MCF 10A (cell line): ENCODE measurements around the gene GLCCI1. TPM values are rescaled to one million over a fixed set of nuclear protein-coding genes. Genes with fewer than 3 reads are reported as not detected.

ENCODE experiments used
- BruUV-seq: library from RNA; stranded (reverse); fragments of 400-500 nt; replicated peaks from 2 replicates; lab custom pipeline; 2021; lab: Mats Ljungman, UMichigan
- CTCF ChIA-PET: fragments of 300-600 bp; sonication (Branson Sonifier 250); formaldehyde crosslinking; extraction: SDS; loops from one replicate; lab custom pipeline; 2021; ENCODE audit warnings: antibody characterized with exemption, inconsistent platforms; lab: Yijun Ruan, JAX
- POLR2A ChIA-PET: fragments of 300-600, 350-650 bp; sonication (Branson Sonifier 250); formaldehyde crosslinking; extraction: SDS; loops from one replicate; lab custom pipeline; 2020; ENCODE audit warnings: antibody characterized with exemption, inconsistent platforms; lab: Yijun Ruan, JAX
- DNase-seq: peaks from one replicate; pipeline ENCODE4 v3.0.0-alpha.2; 2018; ENCODE audit not compliant: unreplicated experiment
- H3K27ac Mint-ChIP-seq: one replicate; pipeline ENCODE4 v1.8.0; 2022; ENCODE audit warnings: mild to moderate bottlenecking, low read depth, mixed read lengths; ENCODE audit not compliant: unreplicated experiment
- H3K27me3 Mint-ChIP-seq: one replicate; pipeline ENCODE4 v1.8.0; 2022; ENCODE audit warnings: mixed read lengths; ENCODE audit not compliant: insufficient read depth, unreplicated experiment
- H3K36me3 Mint-ChIP-seq: one replicate; pipeline ENCODE4 v1.8.0; 2022; ENCODE audit warnings: mild to moderate bottlenecking, moderate library complexity, mixed read lengths; ENCODE audit not compliant: insufficient read depth, unreplicated experiment
- H3K4me1 Mint-ChIP-seq: one replicate; pipeline ENCODE4 v1.8.0; 2022; ENCODE audit warnings: mixed read lengths; ENCODE audit not compliant: insufficient read depth, unreplicated experiment
- H3K4me3 Mint-ChIP-seq: one replicate; pipeline ENCODE4 v1.8.0; 2022; ENCODE audit warnings: mild to moderate bottlenecking, moderate library complexity, mixed read lengths; ENCODE audit not compliant: unreplicated experiment
- H3K9me3 Mint-ChIP-seq: one replicate; pipeline ENCODE4 v1.8.0; 2022; ENCODE audit warnings: mixed read lengths; ENCODE audit not compliant: unreplicated experiment
- intact Hi-C: fragments of 100-400 bp; cut with micrococcal nuclease; formaldehyde crosslinking; loops from 2 replicates; pipeline ENCODE4 v1.14.1; 2022
- total RNA-seq: library from RNA; stranded (reverse); gene quantifications from 2 replicates; pipeline ENCODE4 v1.2.3, GENCODE V29; 2022
- TF ChIP-seq, protein P1 (sequence below): fragments of 200-600 bp; IDR thresholded peaks from one replicate; pipeline ENCODE4 v1.8.0; 2022; ENCODE audit warnings: antibody characterized with exemption, mild to moderate bottlenecking; ENCODE audit not compliant: unreplicated experiment

Gene GLCCI1
- total RNA-seq, 1 experiment from 2014 or later: 5.3 TPM

DNA sequence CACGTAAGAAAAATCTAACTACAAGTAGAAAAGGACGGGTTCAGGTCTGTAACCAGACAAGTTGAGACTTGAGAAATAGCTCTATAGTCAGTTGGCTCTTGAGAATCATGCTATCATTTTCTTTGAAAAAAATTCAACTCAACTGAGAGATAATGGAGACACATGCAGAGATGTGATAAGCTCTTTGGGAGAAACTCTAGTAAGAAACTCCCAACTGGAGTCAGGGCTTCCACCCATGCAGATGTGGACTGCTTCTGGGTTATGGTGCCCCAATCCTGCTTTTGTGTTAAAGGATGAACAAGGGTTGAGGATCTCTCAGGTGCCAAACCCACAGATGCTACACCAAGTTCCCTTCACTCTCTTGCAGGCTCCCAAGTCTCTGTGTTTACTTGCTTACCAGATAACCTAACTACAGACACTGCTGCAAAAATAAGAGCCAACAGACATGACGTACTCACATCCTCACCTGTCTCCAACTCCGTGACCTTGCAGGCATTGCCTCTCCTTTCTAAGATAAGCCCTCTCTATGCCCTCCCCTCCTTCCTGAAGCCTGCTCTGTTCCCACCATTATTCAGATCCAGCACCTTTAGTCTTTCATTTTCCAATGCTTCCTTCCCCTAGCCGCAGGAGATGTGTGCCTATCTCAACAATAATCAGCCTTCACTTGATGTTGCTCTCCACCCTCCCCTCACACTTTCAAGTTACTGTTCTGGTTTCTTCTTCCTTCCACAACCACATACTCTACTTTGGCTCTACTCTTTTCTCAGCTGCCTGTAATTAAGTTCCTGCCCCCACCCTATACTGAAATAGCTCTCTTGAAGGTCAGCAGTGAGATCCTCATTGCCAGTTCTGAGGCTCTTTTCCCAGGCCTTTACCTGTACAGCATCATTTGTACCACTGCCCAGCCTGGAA is 163.4 kb downstream of the GLCCI1 start:
- ChIA-PET POLR2A (no interaction called here), CTCF (interaction anchor here (0.9 kb wide), 1 partner anchor 39 kb away, joined by 3 read pairs; no protein-coding TSS in a partner anchor)
- no peak for DNase-seq
- intact Hi-C loops: no loop called here
- H3K9me3 Mint-ChIP-seq: no peaks in the 10 kb centered on the region
- no TSS peak for BruUV-seq
- no peaks in the 10 kb centered on the region for H3K27me3 Mint-ChIP-seq
- H3K4me1 Mint-ChIP-seq: no peaks in the 10 kb centered on the region
- H3K36me3 Mint-ChIP-seq: no peaks in the 10 kb centered on the region
- TF ChIP-seq, protein P1, sequence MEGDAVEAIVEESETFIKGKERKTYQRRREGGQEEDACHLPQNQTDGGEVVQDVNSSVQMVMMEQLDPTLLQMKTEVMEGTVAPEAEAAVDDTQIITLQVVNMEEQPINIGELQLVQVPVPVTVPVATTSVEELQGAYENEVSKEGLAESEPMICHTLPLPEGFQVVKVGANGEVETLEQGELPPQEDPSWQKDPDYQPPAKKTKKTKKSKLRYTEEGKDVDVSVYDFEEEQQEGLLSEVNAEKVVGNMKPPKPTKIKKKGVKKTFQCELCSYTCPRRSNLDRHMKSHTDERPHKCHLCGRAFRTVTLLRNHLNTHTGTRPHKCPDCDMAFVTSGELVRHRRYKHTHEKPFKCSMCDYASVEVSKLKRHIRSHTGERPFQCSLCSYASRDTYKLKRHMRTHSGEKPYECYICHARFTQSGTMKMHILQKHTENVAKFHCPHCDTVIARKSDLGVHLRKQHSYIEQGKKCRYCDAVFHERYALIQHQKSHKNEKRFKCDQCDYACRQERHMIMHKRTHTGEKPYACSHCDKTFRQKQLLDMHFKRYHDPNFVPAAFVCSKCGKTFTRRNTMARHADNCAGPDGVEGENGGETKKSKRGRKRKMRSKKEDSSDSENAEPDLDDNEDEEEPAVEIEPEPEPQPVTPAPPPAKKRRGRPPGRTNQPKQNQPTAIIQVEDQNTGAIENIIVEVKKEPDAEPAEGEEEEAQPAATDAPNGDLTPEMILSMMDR: no peak
- no peak overlapping the region for H3K27ac Mint-ChIP-seq
- H3K4me3 Mint-ChIP-seq: no peak overlapping the region

DNA sequence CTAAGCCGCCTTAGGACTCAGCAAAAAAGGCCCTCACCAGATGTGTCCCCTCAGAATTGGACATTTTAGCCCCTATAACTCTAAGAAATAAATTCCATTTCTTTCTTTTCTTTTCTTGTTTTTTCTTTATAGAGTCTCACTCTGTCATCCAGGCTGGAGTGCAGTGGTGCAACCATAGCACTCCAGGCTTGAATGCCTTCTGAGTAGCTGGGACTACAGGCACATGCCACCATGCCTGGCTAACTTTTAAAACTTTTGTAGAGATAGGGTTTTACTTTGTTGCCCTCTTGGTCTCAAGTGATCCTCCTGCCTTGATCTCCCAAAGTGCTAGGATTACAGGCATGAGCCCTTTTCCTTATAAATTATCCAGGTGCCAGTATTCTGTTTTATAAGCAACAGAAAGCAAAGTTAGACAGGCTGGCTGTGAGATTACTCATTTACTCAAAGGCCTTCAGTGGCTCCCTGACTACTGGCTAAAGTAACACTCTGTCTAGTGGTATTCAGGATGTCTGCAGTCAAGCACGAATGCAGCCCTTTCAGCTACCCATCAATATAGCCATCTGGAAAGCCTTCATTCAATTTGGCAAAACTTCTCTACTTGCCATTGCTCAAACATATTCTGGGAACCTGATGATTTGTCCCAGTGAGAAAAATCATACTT is 164.7 kb downstream of the GLCCI1 start:
- H3K4me1 Mint-ChIP-seq: no peaks in the 10 kb centered on the region
- H3K36me3 Mint-ChIP-seq: no peaks in the 10 kb centered on the region
- intact Hi-C loops: no loop called here
- no peak for DNase-seq
- POLR2A ChIA-PET: no interaction called here
- H3K9me3 Mint-ChIP-seq: no peaks in the 10 kb centered on the region
- H3K27me3 Mint-ChIP-seq: no peaks in the 10 kb centered on the region
- TF ChIP-seq, protein P1: no peak
- CTCF ChIA-PET: no interaction called here
- H3K4me3 Mint-ChIP-seq: no peak overlapping the region
- no TSS peak for BruUV-seq
- no peak overlapping the region for H3K27ac Mint-ChIP-seq

- TF ChIP-seq, protein P1: no peak
- intact Hi-C loops: no loop called here
- Mint-ChIP-seq H3K4me3 (no peak overlapping the region), H3K9me3 (no peaks in the 10 kb centered on the region), H3K27ac (no peak overlapping the region), H3K27me3 (no peaks in the 10 kb centered on the region), H3K4me1 (no peaks in the 10 kb centered on the region), H3K36me3 (no peaks in the 10 kb centered on the region)
- BruUV-seq: no TSS peak
- CTCF ChIA-PET: no interaction called here
- POLR2A ChIA-PET: no interaction called here
- DNase-seq: no peak
Observed at GRCh38 chr7:8134089-8134733, 165.6 kb downstream of the GLCCI1 start.

DNA sequence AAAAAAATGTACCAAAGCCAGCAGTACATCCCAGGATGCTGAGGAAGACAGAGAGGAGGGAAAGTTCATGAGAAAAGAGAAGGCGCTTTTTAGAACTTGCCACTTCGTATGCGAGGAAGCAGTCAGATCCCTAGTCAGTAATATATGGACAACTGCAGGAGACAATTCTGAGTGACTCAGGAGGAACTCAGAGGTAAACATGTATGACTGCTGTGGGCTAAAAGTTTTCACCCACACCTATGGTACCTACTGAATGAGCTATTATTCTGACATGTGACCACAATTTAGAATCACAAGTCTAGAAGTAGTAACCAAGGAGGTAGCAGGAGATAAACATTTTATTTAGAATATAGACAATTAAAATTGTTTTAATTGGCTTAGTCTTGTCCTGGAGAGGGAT is 166.8 kb downstream of the GLCCI1 start:
- H3K27me3 Mint-ChIP-seq: no peaks in the 10 kb centered on the region
- H3K36me3 Mint-ChIP-seq: no peaks in the 10 kb centered on the region
- H3K4me1 Mint-ChIP-seq: no peaks in the 10 kb centered on the region
- no peak for DNase-seq
- no peaks in the 10 kb centered on the region for H3K9me3 Mint-ChIP-seq
- intact Hi-C loops: no loop called here
- no peak overlapping the region for H3K27ac Mint-ChIP-seq
- POLR2A ChIA-PET: no interaction called here
- TF ChIP-seq, protein P1: no peak
- no TSS peak for BruUV-seq
- CTCF ChIA-PET: no interaction called here
- H3K4me3 Mint-ChIP-seq: no peak overlapping the region
